Trophoblast cell (in vitro differentiated cells and primary cell): ENCODE results near the gene CLEC18A.
"Not testable (repeated sequence)": the region's sequence is repeated elsewhere in the genome, so short reads cannot be mapped to it uniquely, and the experiment has no call there.

Experiments used
- DNase-seq, 2 donors: peaks; one replicate each; pipeline ENCODE4 v3.0.0-alpha.2; 2016
- H2AFZ ChIP-seq: 2 replicates; pipeline ENCODE4 v1.6.1; 2013; ENCODE audit warnings: low read length, moderate library complexity, mild to moderate bottlenecking; ENCODE audit not compliant: insufficient read depth, poor library complexity
- H2AK5ac ChIP-seq: 2 replicates; pipeline ENCODE4 v1.6.1; 2013; ENCODE audit warnings: mild to moderate bottlenecking, low read length
- H2BK120ac ChIP-seq: 2 replicates; pipeline ENCODE4 v1.6.1; 2013; ENCODE audit warnings: low read length, mild to moderate bottlenecking, moderate library complexity; ENCODE audit not compliant: insufficient read depth, poor library complexity
- H2BK12ac ChIP-seq: 2 replicates; pipeline ENCODE4 v1.6.1; 2013; ENCODE audit warnings: mild to moderate bottlenecking, low read length, moderate library complexity
- H2BK5ac ChIP-seq: 2 replicates; pipeline ENCODE4 v1.6.1; 2013; ENCODE audit warnings: low read length, low read depth, moderate library complexity, mild to moderate bottlenecking; ENCODE audit not compliant: poor library complexity
- H3K14ac ChIP-seq: 2 replicates; pipeline ENCODE4 v1.6.1; 2013; ENCODE audit warnings: mild to moderate bottlenecking, low read length
- H3K18ac ChIP-seq: 2 replicates; pipeline ENCODE4 v1.6.1; 2013; ENCODE audit warnings: mild to moderate bottlenecking, low read length
- H3K23ac ChIP-seq: 2 replicates; pipeline ENCODE4 v1.6.1; 2013; ENCODE audit warnings: low read length
- H3K27ac ChIP-seq: 2 replicates; pipeline ENCODE4 v1.5.1; 2013; ENCODE audit warnings: low read depth, mild to moderate bottlenecking, inconsistent platforms, low read length, moderate library complexity
- H3K27me3 ChIP-seq: 2 replicates; pipeline ENCODE4 v1.6.1; 2013; ENCODE audit warnings: inconsistent platforms, mild to moderate bottlenecking, low read length, moderate library complexity; ENCODE audit not compliant: insufficient read depth
- H3K36me3 ChIP-seq, 2 experiments: 1 replicate in 1 of 2; 2 replicates in 1 of 2; pipeline ENCODE4 v1.6.1; 2013; ENCODE audit warnings: low read length in 2 of 2, mild to moderate bottlenecking in 2 of 2, moderate library complexity in 1 of 2; ENCODE audit not compliant: insufficient read depth in 2 of 2, control insufficient read depth in 1 of 2
- H3K4ac ChIP-seq: 2 replicates; pipeline ENCODE4 v1.6.1; 2013; ENCODE audit warnings: low read depth, mild to moderate bottlenecking, low read length, moderate library complexity
- H3K4me1 ChIP-seq, 2 experiments: 1 replicate in 1 of 2; 2 replicates in 1 of 2; pipeline ENCODE4 v1.6.1; 2013; ENCODE audit warnings: low read length in 2 of 2, mild to moderate bottlenecking in 2 of 2, moderate library complexity in 1 of 2; ENCODE audit not compliant: insufficient read depth in 2 of 2, control insufficient read depth in 1 of 2
- H3K4me2 ChIP-seq: 2 replicates; pipeline ENCODE4 v1.6.1; 2013; ENCODE audit warnings: inconsistent platforms, mild to moderate bottlenecking, low read length, moderate library complexity
- H3K4me3 ChIP-seq: 2 replicates; pipeline ENCODE4 v1.5.1; 2013; ENCODE audit warnings: mild to moderate bottlenecking, low read depth, low read length, inconsistent platforms
- H3K79me1 ChIP-seq: one replicate; pipeline ENCODE4 v1.6.1; 2013; ENCODE audit warnings: low read length
- H3K79me2 ChIP-seq: 2 replicates; pipeline ENCODE4 v1.6.1; 2013; ENCODE audit warnings: low read length, mild to moderate bottlenecking; ENCODE audit not compliant: control insufficient read depth, insufficient read depth, poor library complexity
- H3K9ac ChIP-seq: 2 replicates; pipeline ENCODE4 v1.6.1; 2013; ENCODE audit warnings: mild to moderate bottlenecking, low read length
- H3K9me3 ChIP-seq: 2 replicates; pipeline ENCODE4 v1.6.1; 2013; ENCODE audit warnings: low read depth, mild to moderate bottlenecking, control low read depth, inconsistent platforms, low read length; ENCODE audit not compliant: insufficient read depth
- H4K12ac ChIP-seq: 2 replicates; pipeline ENCODE4 v1.6.1; 2013; ENCODE audit warnings: low read depth, mild to moderate bottlenecking, low read length, moderate library complexity
- H4K8ac ChIP-seq: 2 replicates; pipeline ENCODE4 v1.6.1; 2013; ENCODE audit warnings: low read depth, mild to moderate bottlenecking, low read length, moderate library complexity
- H4K91ac ChIP-seq: one replicate; pipeline ENCODE4 v1.6.1; 2013; ENCODE audit warnings: low read depth, mild to moderate bottlenecking, low read length, moderate library complexity
- WGBS: extraction: QIAGEN DNeasy Blood & Tissue Kit; methylation state at CpG from one replicate; pipeline ENCODE4 v1.1.7; 2013; ENCODE audit warnings: missing lambda C conversion rate; ENCODE audit not compliant: insufficient read length, insufficient coverage; ENCODE audit errors: extremely low coverage; 5-methylcytosine and 5-hydroxymethylcytosine counted together

CLEC18A gene

GRCh38 chr16:69951672-69952031 lies 518 bp downstream of the CLEC18A start:
- not testable (repeated sequence) for H4K12ac ChIP-seq, H2BK120ac ChIP-seq, H3K79me1 ChIP-seq, H2AK5ac ChIP-seq, H3K4ac ChIP-seq, H4K8ac ChIP-seq, H3K4me2 ChIP-seq, H3K9me3 ChIP-seq, H2AFZ ChIP-seq, H3K23ac ChIP-seq, H2BK12ac ChIP-seq, DNase-seq, H3K14ac ChIP-seq, H3K27me3 ChIP-seq, H2BK5ac ChIP-seq, H3K9ac ChIP-seq, H3K18ac ChIP-seq, H3K27ac ChIP-seq, H3K36me3 ChIP-seq, H3K79me2 ChIP-seq, H3K4me1 ChIP-seq, H4K91ac ChIP-seq, H3K4me3 ChIP-seq
- no CpG with 5 or more reads among the region's 14 CpGs for WGBS

- H3K4ac ChIP-seq, H2AFZ ChIP-seq, H2BK12ac ChIP-seq, H3K4me3 ChIP-seq, H2BK120ac ChIP-seq, H2BK5ac ChIP-seq, H4K91ac ChIP-seq, H3K27ac ChIP-seq, H3K4me2 ChIP-seq, H3K4me1 ChIP-seq, H3K9ac ChIP-seq, H3K23ac ChIP-seq, H4K12ac ChIP-seq, H3K14ac ChIP-seq, H4K8ac ChIP-seq, H3K27me3 ChIP-seq, H3K79me1 ChIP-seq, H3K36me3 ChIP-seq, H3K79me2 ChIP-seq, H3K18ac ChIP-seq, H2AK5ac ChIP-seq, DNase-seq, H3K9me3 ChIP-seq: not testable (repeated sequence)
- no CpG with 5 or more reads among the region's 15 CpGs for WGBS
Observed at GRCh38 chr16:69952116-69952515, 982 bp downstream of the CLEC18A start.

- not testable (repeated sequence) for H3K4me1 ChIP-seq, H3K79me1 ChIP-seq, H2BK120ac ChIP-seq, H4K8ac ChIP-seq, H3K9ac ChIP-seq, H3K9me3 ChIP-seq, H3K23ac ChIP-seq, H3K14ac ChIP-seq, H2AFZ ChIP-seq, H2AK5ac ChIP-seq, H3K18ac ChIP-seq, DNase-seq, H2BK5ac ChIP-seq, H3K27ac ChIP-seq, H4K12ac ChIP-seq, H3K4me3 ChIP-seq, H3K4me2 ChIP-seq, H3K36me3 ChIP-seq, H2BK12ac ChIP-seq, H3K4ac ChIP-seq, H3K27me3 ChIP-seq, H4K91ac ChIP-seq, H3K79me2 ChIP-seq
- WGBS: no CpG with 5 or more reads among the region's 24 CpGs
Observed at GRCh38 chr16:69952572-69953355, 1.6 kb downstream of the CLEC18A start.

GRCh38 chr16:69954241-69954640 lies 3.1 kb downstream of the CLEC18A start:
- H3K9me3 ChIP-seq, H4K8ac ChIP-seq, H2BK5ac ChIP-seq, H3K4ac ChIP-seq, H3K23ac ChIP-seq, H3K79me1 ChIP-seq, H2BK12ac ChIP-seq, H3K4me2 ChIP-seq, H4K91ac ChIP-seq, H3K27ac ChIP-seq, H2AFZ ChIP-seq, H3K4me1 ChIP-seq, H3K79me2 ChIP-seq, H3K14ac ChIP-seq, H3K4me3 ChIP-seq, H3K9ac ChIP-seq, H2AK5ac ChIP-seq, H3K18ac ChIP-seq, H2BK120ac ChIP-seq, H3K27me3 ChIP-seq, H3K36me3 ChIP-seq, DNase-seq, H4K12ac ChIP-seq: not testable (repeated sequence)
- WGBS: no CpG with 5 or more reads among the region's 13 CpGs
